ENCODE data around the gene FAM47B. TPM values are rescaled to one million over a fixed set of nuclear protein-coding genes. Genes with fewer than 3 reads are reported as not detected.

The FAM47B gene
- total RNA-seq, 1 donor from 2014 or later: not detected

DNA sequence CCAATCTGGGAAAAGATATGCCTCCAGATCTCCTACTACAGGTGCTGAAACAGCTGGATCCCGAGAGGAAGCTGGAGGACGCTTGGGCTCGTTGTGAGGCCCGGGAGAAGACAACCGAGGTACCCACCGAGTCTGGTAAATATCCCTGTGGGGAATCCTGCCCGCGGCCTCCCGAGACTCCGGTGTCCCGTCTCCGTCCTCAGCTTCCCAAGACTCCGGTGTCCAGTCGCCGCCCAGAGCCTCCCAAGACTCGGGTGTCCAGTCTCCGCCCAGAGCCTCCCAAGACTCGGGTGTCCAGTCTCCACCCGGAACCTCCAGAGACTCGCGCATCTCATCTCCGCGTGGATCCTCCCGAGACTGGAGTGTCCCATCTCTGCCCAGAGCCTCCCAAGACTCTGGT lies 639 bp downstream of the FAM47B start:
- Histone ChIP-seq H3K4me1 (no peaks in the 10 kb centered on the region), H3K9me3 (replicated peaks) (no peaks in the 10 kb centered on the region), H3K4me3 (no peak overlapping the region), H3K27ac (replicated peaks) (no peak overlapping the region), H3K36me3 (no peaks in the 10 kb centered on the region), H3K27me3 (ENCODE audit: low read depth) (no peaks in the 10 kb centered on the region)
- DNase-seq: no peak
- intact Hi-C loops (cut with micrococcal nuclease): no loop called here
- TF ChIP-seq, protein P1, sequence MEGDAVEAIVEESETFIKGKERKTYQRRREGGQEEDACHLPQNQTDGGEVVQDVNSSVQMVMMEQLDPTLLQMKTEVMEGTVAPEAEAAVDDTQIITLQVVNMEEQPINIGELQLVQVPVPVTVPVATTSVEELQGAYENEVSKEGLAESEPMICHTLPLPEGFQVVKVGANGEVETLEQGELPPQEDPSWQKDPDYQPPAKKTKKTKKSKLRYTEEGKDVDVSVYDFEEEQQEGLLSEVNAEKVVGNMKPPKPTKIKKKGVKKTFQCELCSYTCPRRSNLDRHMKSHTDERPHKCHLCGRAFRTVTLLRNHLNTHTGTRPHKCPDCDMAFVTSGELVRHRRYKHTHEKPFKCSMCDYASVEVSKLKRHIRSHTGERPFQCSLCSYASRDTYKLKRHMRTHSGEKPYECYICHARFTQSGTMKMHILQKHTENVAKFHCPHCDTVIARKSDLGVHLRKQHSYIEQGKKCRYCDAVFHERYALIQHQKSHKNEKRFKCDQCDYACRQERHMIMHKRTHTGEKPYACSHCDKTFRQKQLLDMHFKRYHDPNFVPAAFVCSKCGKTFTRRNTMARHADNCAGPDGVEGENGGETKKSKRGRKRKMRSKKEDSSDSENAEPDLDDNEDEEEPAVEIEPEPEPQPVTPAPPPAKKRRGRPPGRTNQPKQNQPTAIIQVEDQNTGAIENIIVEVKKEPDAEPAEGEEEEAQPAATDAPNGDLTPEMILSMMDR (IDR thresholded peaks at IDR 0.05; ENCODE audit: borderline replicate concordance): no peak

DNA sequence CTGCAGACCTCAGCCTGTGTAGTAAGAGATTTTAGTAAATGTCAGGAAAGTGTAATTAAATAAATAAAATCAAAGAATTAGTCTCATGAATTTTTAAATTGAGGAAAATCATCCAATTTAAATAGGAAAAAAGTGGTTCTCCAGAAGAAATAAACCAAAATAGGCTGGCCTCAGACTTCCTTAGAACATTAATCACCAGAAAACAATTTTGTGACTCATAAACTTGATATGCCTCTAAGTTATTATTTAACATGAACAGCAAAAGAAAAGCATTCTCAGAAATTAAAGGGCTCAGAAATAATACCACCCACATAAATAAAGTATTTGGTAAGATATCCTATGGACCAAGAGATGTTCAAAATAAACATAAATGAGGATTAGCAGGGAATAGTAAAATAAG lies 14.3 kb downstream of the FAM47B start:
- TF ChIP-seq, protein P1 (IDR thresholded peaks at IDR 0.05; ENCODE audit: borderline replicate concordance): no peak
- no peaks in the 10 kb centered on the region for H3K9me3 ChIP-seq (replicated peaks)
- H3K4me1 ChIP-seq: no peaks in the 10 kb centered on the region
- H3K4me3 ChIP-seq: no peak overlapping the region
- no peak for DNase-seq
- no peaks in the 10 kb centered on the region for H3K36me3 ChIP-seq
- intact Hi-C loops (cut with micrococcal nuclease): no loop called here
- H3K27ac ChIP-seq (replicated peaks): no peak overlapping the region
- H3K27me3 ChIP-seq (ENCODE audit: low read depth): no peaks in the 10 kb centered on the region

GRCh38 chrX:34961662-34962061 lies 19.1 kb downstream of the FAM47B start:
- Histone ChIP-seq H3K4me3 (no peak overlapping the region), H3K36me3 (no peaks in the 10 kb centered on the region), H3K27me3 (ENCODE audit: low read depth) (no peaks in the 10 kb centered on the region), H3K9me3 (replicated peaks) (no peaks in the 10 kb centered on the region), H3K4me1 (no peaks in the 10 kb centered on the region), H3K27ac (replicated peaks) (no peak overlapping the region)
- DNase-seq: no peak
- intact Hi-C loops (cut with micrococcal nuclease): no loop called here
- TF ChIP-seq, protein P1 (IDR thresholded peaks at IDR 0.05; ENCODE audit: borderline replicate concordance): no peak

GRCh38 chrX:34972206-34972605 lies 29.6 kb downstream of the FAM47B start:
- no peak for DNase-seq
- intact Hi-C loops (cut with micrococcal nuclease): no loop called here
- no peaks in the 10 kb centered on the region for H3K4me1 ChIP-seq
- TF ChIP-seq, protein P1 (IDR thresholded peaks at IDR 0.05; ENCODE audit: borderline replicate concordance): no peak
- no peaks in the 10 kb centered on the region for H3K36me3 ChIP-seq
- no peak overlapping the region for H3K27ac ChIP-seq (replicated peaks)
- H3K27me3 ChIP-seq (ENCODE audit: low read depth): no peaks in the 10 kb centered on the region
- H3K4me3 ChIP-seq: no peak overlapping the region
- H3K9me3 ChIP-seq (replicated peaks): no peaks in the 10 kb centered on the region

DNA sequence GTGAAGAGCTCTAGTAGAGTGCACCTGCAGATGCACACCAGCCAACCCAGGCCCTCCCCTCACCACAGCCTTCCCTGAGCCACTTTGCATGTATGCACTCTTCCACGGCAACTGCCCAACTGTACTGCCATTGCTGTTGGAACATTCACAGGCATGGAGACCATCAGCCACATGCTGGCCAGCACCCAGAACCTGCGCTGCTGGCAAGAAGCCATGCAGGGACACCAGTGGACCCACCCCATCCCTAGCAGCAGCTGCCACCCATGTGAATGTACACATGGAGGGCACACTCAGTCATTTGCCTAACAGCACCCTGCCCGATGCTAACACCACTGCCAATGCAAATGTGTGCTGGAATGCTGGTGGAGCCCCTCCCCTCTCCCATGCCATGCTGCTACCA lies 35.6 kb downstream of the FAM47B start:
- Histone ChIP-seq H3K4me3 (no peak overlapping the region), H3K27ac (replicated peaks) (no peak overlapping the region), H3K4me1 (no peaks in the 10 kb centered on the region), H3K27me3 (ENCODE audit: low read depth) (no peaks in the 10 kb centered on the region), H3K9me3 (replicated peaks) (no peaks in the 10 kb centered on the region), H3K36me3 (no peaks in the 10 kb centered on the region)
- TF ChIP-seq, protein P1 (IDR thresholded peaks at IDR 0.05; ENCODE audit: borderline replicate concordance): no peak
- DNase-seq: no peak
- intact Hi-C loops (cut with micrococcal nuclease): no loop called here

GRCh38 chrX:34987646-34988045 lies 45.0 kb downstream of the FAM47B start:
- intact Hi-C loops (cut with micrococcal nuclease): no loop called here
- H3K36me3 ChIP-seq: no peaks in the 10 kb centered on the region
- no peak for DNase-seq
- H3K9me3 ChIP-seq (replicated peaks): no peaks in the 10 kb centered on the region
- no peaks in the 10 kb centered on the region for H3K4me1 ChIP-seq
- no peak overlapping the region for H3K4me3 ChIP-seq
- TF ChIP-seq, protein P1 (IDR thresholded peaks at IDR 0.05; ENCODE audit: borderline replicate concordance): no peak
- H3K27ac ChIP-seq (replicated peaks): no peak overlapping the region
- H3K27me3 ChIP-seq (ENCODE audit: low read depth): no peaks in the 10 kb centered on the region
